ENCODE results near the gene CENPO. TPM values are rescaled to one million over a fixed set of nuclear protein-coding genes. Genes with fewer than 3 reads are reported as not detected.

The CENPO gene
- total RNA-seq, 2 donors from 2014 or later = 6.8 to 26.8 TPM

- no peaks in the 10 kb centered on the region for H3K36me3 ChIP-seq
- H3K9ac ChIP-seq (ENCODE audit: low read depth in 2 of 2, low read length in 2 of 2) = no peak overlapping the region
- H3K27me3 ChIP-seq = no peaks in the 10 kb centered on the region
- no peak for DNase-seq
- intact Hi-C loops (cut with DNase I) = no loop called here
- H3K4me1 ChIP-seq = no peaks in the 10 kb centered on the region
- TF ChIP-seq, protein P1, sequence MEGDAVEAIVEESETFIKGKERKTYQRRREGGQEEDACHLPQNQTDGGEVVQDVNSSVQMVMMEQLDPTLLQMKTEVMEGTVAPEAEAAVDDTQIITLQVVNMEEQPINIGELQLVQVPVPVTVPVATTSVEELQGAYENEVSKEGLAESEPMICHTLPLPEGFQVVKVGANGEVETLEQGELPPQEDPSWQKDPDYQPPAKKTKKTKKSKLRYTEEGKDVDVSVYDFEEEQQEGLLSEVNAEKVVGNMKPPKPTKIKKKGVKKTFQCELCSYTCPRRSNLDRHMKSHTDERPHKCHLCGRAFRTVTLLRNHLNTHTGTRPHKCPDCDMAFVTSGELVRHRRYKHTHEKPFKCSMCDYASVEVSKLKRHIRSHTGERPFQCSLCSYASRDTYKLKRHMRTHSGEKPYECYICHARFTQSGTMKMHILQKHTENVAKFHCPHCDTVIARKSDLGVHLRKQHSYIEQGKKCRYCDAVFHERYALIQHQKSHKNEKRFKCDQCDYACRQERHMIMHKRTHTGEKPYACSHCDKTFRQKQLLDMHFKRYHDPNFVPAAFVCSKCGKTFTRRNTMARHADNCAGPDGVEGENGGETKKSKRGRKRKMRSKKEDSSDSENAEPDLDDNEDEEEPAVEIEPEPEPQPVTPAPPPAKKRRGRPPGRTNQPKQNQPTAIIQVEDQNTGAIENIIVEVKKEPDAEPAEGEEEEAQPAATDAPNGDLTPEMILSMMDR (IDR thresholded peaks at IDR 0.05) = no peak
- no peak overlapping the region for H3K4me3 ChIP-seq
- H3K9me3 ChIP-seq = no peaks in the 10 kb centered on the region
- no peak overlapping the region for H3K27ac ChIP-seq
Observed at GRCh38 chr2:24771764-24772586, 21.2 kb upstream of the CENPO start.

DNA sequence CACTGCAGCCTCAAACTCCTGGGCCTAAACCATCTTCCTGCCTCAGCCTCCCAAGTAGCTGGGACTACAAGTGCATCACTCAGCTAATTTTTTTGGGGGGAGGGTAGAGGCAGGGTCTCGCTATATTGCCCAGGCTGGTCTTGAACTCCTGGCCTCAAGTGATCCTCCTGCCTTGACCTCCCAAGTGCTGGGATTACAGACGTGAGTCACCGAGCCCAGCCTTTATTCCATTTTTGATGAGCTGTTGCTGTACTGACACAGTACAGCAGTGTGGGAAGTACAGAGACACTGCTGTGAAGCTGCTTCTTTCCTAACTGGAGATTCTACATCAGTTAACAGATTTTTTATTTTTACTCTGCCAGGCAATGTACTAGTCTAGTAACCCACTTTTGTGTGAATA lies 18.9 kb upstream of the CENPO start:
- no peaks in the 10 kb centered on the region for H3K27me3 ChIP-seq
- intact Hi-C loops (cut with DNase I) = no loop called here
- TF ChIP-seq, protein P1 (IDR thresholded peaks at IDR 0.05) = no peak

DNA sequence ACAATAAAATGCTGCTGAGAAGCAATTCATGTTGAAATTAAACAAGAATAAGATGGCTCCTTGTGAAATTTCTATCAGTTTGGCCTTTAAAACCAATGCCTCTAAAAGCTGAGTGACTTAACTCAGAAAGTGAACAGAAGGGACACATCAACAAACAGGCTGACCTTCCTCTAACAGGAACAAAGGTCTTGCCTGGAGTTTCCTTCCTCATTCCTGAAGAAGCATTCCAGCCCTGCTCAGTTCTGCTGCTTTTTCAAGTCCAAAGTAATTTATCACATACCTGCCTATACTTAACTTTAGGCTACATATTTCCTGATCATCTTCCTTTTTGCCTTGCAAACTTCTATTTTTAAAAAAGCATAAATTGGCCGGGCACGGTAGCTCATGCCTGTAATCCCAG lies 14.1 kb upstream of the CENPO start:
- H3K9me3 ChIP-seq = no peaks in the 10 kb centered on the region
- H3K36me3 ChIP-seq = no peaks in the 10 kb centered on the region
- H3K27ac ChIP-seq = no peak overlapping the region
- H3K4me1 ChIP-seq = no peaks in the 10 kb centered on the region
- TF ChIP-seq, protein P1 (IDR thresholded peaks at IDR 0.05) = no peak
- no peak overlapping the region for H3K4me3 ChIP-seq
- no peak overlapping the region for H3K9ac ChIP-seq (ENCODE audit: low read depth in 2 of 2, low read length in 2 of 2)
- H3K27me3 ChIP-seq = no peaks in the 10 kb centered on the region
- no peak for DNase-seq
- intact Hi-C loops (cut with DNase I) = no loop called here

More for the DNA sequence above, 18.9 kb upstream of the CENPO start:
- Histone ChIP-seq H3K36me3 (no peaks in the 10 kb centered on the region), H3K9me3 (no peaks in the 10 kb centered on the region), H3K27ac (no peak overlapping the region), H3K9ac (ENCODE audit: low read depth in 2 of 2, low read length in 2 of 2) (no peak overlapping the region), H3K4me3 (no peak overlapping the region), H3K4me1 (no peaks in the 10 kb centered on the region)
- no peak for DNase-seq

GRCh38 chr2:24783641-24784040 lies 9.6 kb upstream of the CENPO start:
- Histone ChIP-seq H3K4me3 (no peak overlapping the region), H3K4me1 (no peaks in the 10 kb centered on the region), H3K9ac (ENCODE audit: low read depth in 2 of 2, low read length in 2 of 2) (no peak overlapping the region), H3K9me3 (no peaks in the 10 kb centered on the region), H3K27ac (no peak overlapping the region), H3K36me3 (no peaks in the 10 kb centered on the region), H3K27me3 (no peaks in the 10 kb centered on the region)
- intact Hi-C loops (cut with DNase I) = no loop called here
- TF ChIP-seq, protein P1 (IDR thresholded peaks at IDR 0.05) = no peak
- DNase-seq = no peak

GRCh38 chr2:24785671-24786321 lies 7.4 kb upstream of the CENPO start:
- no peaks in the 10 kb centered on the region for H3K9me3 ChIP-seq
- H3K4me1 ChIP-seq = no peaks in the 10 kb centered on the region
- no peaks in the 10 kb centered on the region for H3K27me3 ChIP-seq
- TF ChIP-seq, protein P1 (IDR thresholded peaks at IDR 0.05) = no peak
- no peak overlapping the region for H3K27ac ChIP-seq
- no peak for DNase-seq
- no peak overlapping the region for H3K9ac ChIP-seq (ENCODE audit: low read depth in 2 of 2, low read length in 2 of 2)
- intact Hi-C loops (cut with DNase I) = no loop called here
- H3K4me3 ChIP-seq = no peak overlapping the region
- H3K36me3 ChIP-seq = no peaks in the 10 kb centered on the region
